ENCODE results near the gene CRYGD.

CRYGD gene

GRCh38 chr2:208135794-208136715, 11.7 kb upstream of the CRYGD start:
- Histone ChIP-seq H3K27me3 (ENCODE audit: insufficient read depth, low read length) (no peaks in the 10 kb centered on the region), H2AK5ac (ENCODE audit: low read length) (no peak overlapping the region), H3K4ac (ENCODE audit: low read depth, low read length) (no peak overlapping the region), H4K8ac (ENCODE audit: low read depth, low read length) (no peak overlapping the region), H3K79me2 (ENCODE audit: control insufficient read depth, insufficient read depth, low read length, poor library complexity) (no peaks in the 10 kb centered on the region), H2BK12ac (ENCODE audit: low read length) (no peak overlapping the region), H3K23ac (ENCODE audit: low read length) (no peak overlapping the region), H3K18ac (ENCODE audit: low read length) (no peak overlapping the region), H3K79me1 (ENCODE audit: low read length) (no peaks in the 10 kb centered on the region), H4K12ac (ENCODE audit: low read depth, low read length) (no peak overlapping the region), H3K14ac (ENCODE audit: low read length) (no peak overlapping the region), H3K9ac (ENCODE audit: low read length) (no peak overlapping the region), H3K9me3 (ENCODE audit: insufficient read depth, low read depth, low read length) (no peaks in the 10 kb centered on the region), H4K91ac (ENCODE audit: low read depth, low read length) (no peak overlapping the region), H3K4me1 (ENCODE audit: control insufficient read depth in 1 of 2, insufficient read depth in 2 of 2, low read length in 2 of 2) (peaks cover 0 to 5% of the 10 kb centered on the region in 2 experiments), H3K4me3 (ENCODE audit: low read depth, low read length) (no peak overlapping the region), H3K36me3 (ENCODE audit: control insufficient read depth in 1 of 2, insufficient read depth in 2 of 2, low read length in 2 of 2) (no peaks in the 10 kb centered on the region), H3K4me2 (ENCODE audit: low read length) (no peak overlapping the region), H2BK120ac (ENCODE audit: insufficient read depth, low read length, poor library complexity) (no peak overlapping the region), H3K27ac (ENCODE audit: low read depth, low read length) (no peak overlapping the region), H2BK5ac (ENCODE audit: low read depth, low read length, poor library complexity) (no peak overlapping the region), H2AFZ (ENCODE audit: insufficient read depth, low read length, poor library complexity) (no peak overlapping the region)
- no CpG with 5 or more reads among the region's 11 CpGs for WGBS (ENCODE audit: extremely low coverage, insufficient coverage, insufficient read length)
- peak in 1 of 2 donors; percentile 23 for DNase-seq

- H3K9ac ChIP-seq (ENCODE audit: low read length), result no peak overlapping the region
- no peak overlapping the region for H2AFZ ChIP-seq (ENCODE audit: insufficient read depth, low read length, poor library complexity)
- H3K4me3 ChIP-seq (ENCODE audit: low read depth, low read length), result no peak overlapping the region
- no peak overlapping the region for H4K91ac ChIP-seq (ENCODE audit: low read depth, low read length)
- H3K4ac ChIP-seq (ENCODE audit: low read depth, low read length), result no peak overlapping the region
- H3K4me1 ChIP-seq (ENCODE audit: control insufficient read depth in 1 of 2, insufficient read depth in 2 of 2, low read length in 2 of 2), result peaks cover 5 to 8% of the 10 kb centered on the region in 2 experiments
- H2BK12ac ChIP-seq (ENCODE audit: low read length), result no peak overlapping the region
- H3K36me3 ChIP-seq (ENCODE audit: control insufficient read depth in 1 of 2, insufficient read depth in 2 of 2, low read length in 2 of 2), result no peaks in the 10 kb centered on the region
- no peak overlapping the region for H2BK5ac ChIP-seq (ENCODE audit: low read depth, low read length, poor library complexity)
- H3K79me1 ChIP-seq (ENCODE audit: low read length), result peaks cover 3% of the 10 kb centered on the region
- H3K9me3 ChIP-seq (ENCODE audit: insufficient read depth, low read depth, low read length), result no peaks in the 10 kb centered on the region
- no peak overlapping the region for H3K27ac ChIP-seq (ENCODE audit: low read depth, low read length)
- no peak overlapping the region for H2BK120ac ChIP-seq (ENCODE audit: insufficient read depth, low read length, poor library complexity)
- H3K18ac ChIP-seq (ENCODE audit: low read length), result no peak overlapping the region
- H3K79me2 ChIP-seq (ENCODE audit: control insufficient read depth, insufficient read depth, low read length, poor library complexity), result no peaks in the 10 kb centered on the region
- no peak overlapping the region for H4K12ac ChIP-seq (ENCODE audit: low read depth, low read length)
- H3K4me2 ChIP-seq (ENCODE audit: low read length), result no peak overlapping the region
- WGBS (ENCODE audit: extremely low coverage, insufficient coverage, insufficient read length), result no CpG with 5 or more reads among the region's 8 CpGs
- no peak overlapping the region for H4K8ac ChIP-seq (ENCODE audit: low read depth, low read length)
- H3K27me3 ChIP-seq (ENCODE audit: insufficient read depth, low read length), result no peaks in the 10 kb centered on the region
- no peak overlapping the region for H3K23ac ChIP-seq (ENCODE audit: low read length)
- no peak overlapping the region for H2AK5ac ChIP-seq (ENCODE audit: low read length)
- no peak for DNase-seq
- H3K14ac ChIP-seq (ENCODE audit: low read length), result no peak overlapping the region
These were observed 10.7 kb upstream of the CRYGD start for GRCh38 chr2:208134928-208135586.

DNA sequence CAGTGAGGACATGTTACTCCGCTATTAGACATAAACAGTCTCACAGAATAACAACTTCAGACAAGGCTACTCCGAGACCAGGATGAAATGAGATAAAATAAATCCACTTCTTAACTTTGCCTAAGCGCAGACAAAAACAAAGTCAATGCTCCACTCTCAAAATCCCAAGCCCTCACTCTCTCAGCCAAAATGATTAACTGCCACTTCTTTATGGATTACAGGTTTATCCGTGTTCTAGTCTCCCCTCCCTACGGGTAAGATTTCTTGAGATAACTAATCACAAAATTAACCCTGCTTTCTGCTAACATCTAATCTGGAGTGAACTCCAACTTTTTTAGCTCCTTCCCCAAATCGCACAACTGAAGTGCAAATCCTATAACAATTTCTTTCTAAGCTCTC, 6.4 kb upstream of the CRYGD start:
- peaks cover 6 to 14% of the 10 kb centered on the region in 2 experiments for H3K4me1 ChIP-seq (ENCODE audit: control insufficient read depth in 1 of 2, insufficient read depth in 2 of 2, low read length in 2 of 2)
- H3K4ac ChIP-seq (ENCODE audit: low read depth, low read length), result no peak overlapping the region
- peak overlapping the region; percentile 21 for H2BK120ac ChIP-seq (ENCODE audit: insufficient read depth, low read length, poor library complexity)
- no peak overlapping the region for H2AFZ ChIP-seq (ENCODE audit: insufficient read depth, low read length, poor library complexity)
- DNase-seq, result no peak
- no peak overlapping the region for H4K8ac ChIP-seq (ENCODE audit: low read depth, low read length)
- H3K18ac ChIP-seq (ENCODE audit: low read length), result no peak overlapping the region
- no peak overlapping the region for H4K91ac ChIP-seq (ENCODE audit: low read depth, low read length)
- H3K23ac ChIP-seq (ENCODE audit: low read length), result no peak overlapping the region
- H3K27me3 ChIP-seq (ENCODE audit: insufficient read depth, low read length), result no peaks in the 10 kb centered on the region
- peaks cover 2% of the 10 kb centered on the region for H3K79me2 ChIP-seq (ENCODE audit: control insufficient read depth, insufficient read depth, low read length, poor library complexity)
- WGBS (ENCODE audit: extremely low coverage, insufficient coverage, insufficient read length), result no CpG with 5 or more reads among the region's 6 CpGs
- H3K27ac ChIP-seq (ENCODE audit: low read depth, low read length), result peak overlapping the region; percentile 85
- no peak overlapping the region for H3K4me3 ChIP-seq (ENCODE audit: low read depth, low read length)
- no peak overlapping the region for H3K14ac ChIP-seq (ENCODE audit: low read length)
- peaks cover 9% of the 10 kb centered on the region for H3K79me1 ChIP-seq (ENCODE audit: low read length)
- no peak overlapping the region for H2BK12ac ChIP-seq (ENCODE audit: low read length)
- H3K9me3 ChIP-seq (ENCODE audit: insufficient read depth, low read depth, low read length), result no peaks in the 10 kb centered on the region
- H3K36me3 ChIP-seq (ENCODE audit: control insufficient read depth in 1 of 2, insufficient read depth in 2 of 2, low read length in 2 of 2), result no peaks in the 10 kb centered on the region
- peak overlapping the region; percentile 42 for H2BK5ac ChIP-seq (ENCODE audit: low read depth, low read length, poor library complexity)
- no peak overlapping the region for H3K9ac ChIP-seq (ENCODE audit: low read length)
- H2AK5ac ChIP-seq (ENCODE audit: low read length), result no peak overlapping the region
- H4K12ac ChIP-seq (ENCODE audit: low read depth, low read length), result no peak overlapping the region
- H3K4me2 ChIP-seq (ENCODE audit: low read length), result no peak overlapping the region

DNA sequence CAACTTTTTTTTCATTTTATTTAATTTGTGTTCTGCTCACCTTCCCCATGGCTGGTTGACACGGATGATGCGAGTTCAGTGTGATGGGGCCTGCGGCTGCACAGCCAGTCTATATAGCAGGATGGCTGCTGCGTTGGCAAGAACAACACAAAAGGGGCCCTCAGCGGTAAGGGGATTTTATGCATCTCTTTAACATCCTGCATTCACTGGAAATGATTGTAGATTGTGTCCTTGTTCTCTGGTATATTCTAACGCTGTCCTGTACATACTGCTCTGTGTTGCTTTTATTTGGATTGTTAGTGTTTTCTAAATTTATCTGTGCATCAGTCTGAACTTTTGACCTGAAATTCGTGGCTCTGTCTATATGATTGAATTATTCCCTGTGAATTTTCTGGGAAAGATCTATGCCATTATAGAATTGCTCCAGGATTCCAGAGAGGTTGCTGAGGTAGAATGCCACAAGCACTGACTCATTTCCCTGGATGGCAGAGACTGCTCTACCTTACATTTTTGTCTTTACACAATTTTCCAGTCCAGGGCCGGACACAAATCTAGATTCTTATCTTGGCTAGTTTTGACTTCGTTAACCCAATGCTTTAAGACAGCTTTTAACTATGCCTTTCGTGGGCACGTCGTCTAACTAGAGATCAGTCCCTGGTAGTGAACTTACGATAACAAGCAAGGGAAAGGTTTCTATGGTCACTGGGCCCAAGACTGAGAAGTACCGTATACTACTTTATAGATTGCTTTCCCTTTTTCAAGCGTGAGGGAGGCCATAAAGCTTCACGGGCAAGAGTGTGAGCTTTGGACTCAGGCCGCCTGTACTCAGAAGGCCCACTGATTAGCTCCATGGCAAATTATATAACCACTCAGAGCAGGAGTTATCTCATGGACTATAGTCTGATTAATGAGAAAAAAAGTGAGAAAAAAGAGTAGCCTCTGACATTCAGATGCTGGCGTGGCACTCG, 5.7 kb upstream of the CRYGD start, which contains the start of gene CRYGC:
Gene CRYGC, minus strand, starts transcription at position 85 of the 968 bp plus-strand sequence. Its CDS starts 36 bp downstream, at position 49.
- Histone ChIP-seq H3K14ac (ENCODE audit: low read length) (peak within 1 kb of the TSS; percentile 87), H3K9me3 (ENCODE audit: insufficient read depth, low read depth, low read length) (no peaks in the 10 kb centered on the region), H3K4me1 (ENCODE audit: control insufficient read depth in 1 of 2, insufficient read depth in 2 of 2, low read length in 2 of 2) (peaks cover 6 to 14% of the 10 kb centered on the region in 2 experiments), H3K23ac (ENCODE audit: low read length) (no peak within 1 kb of the TSS), H4K91ac (ENCODE audit: low read depth, low read length) (peak within 1 kb of the TSS; percentile 77), H3K79me2 (ENCODE audit: control insufficient read depth, insufficient read depth, low read length, poor library complexity) (peaks cover 2% of the 10 kb centered on the region), H2AK5ac (ENCODE audit: low read length) (peak within 1 kb of the TSS; percentile 71), H3K4me2 (ENCODE audit: low read length) (peak within 1 kb of the TSS; percentile 28), H3K18ac (ENCODE audit: low read length) (peak within 1 kb of the TSS; percentile 57), H3K4me3 (ENCODE audit: low read depth, low read length) (no peak within 1 kb of the TSS), H2BK12ac (ENCODE audit: low read length) (peak within 1 kb of the TSS; percentile 95), H2BK5ac (ENCODE audit: low read depth, low read length, poor library complexity) (peak within 1 kb of the TSS; percentile 58), H2AFZ (ENCODE audit: insufficient read depth, low read length, poor library complexity) (no peak within 1 kb of the TSS), H3K27me3 (ENCODE audit: insufficient read depth, low read length) (no peaks in the 10 kb centered on the region), H3K36me3 (ENCODE audit: control insufficient read depth in 1 of 2, insufficient read depth in 2 of 2, low read length in 2 of 2) (no peaks in the 10 kb centered on the region), H2BK120ac (ENCODE audit: insufficient read depth, low read length, poor library complexity) (peak within 1 kb of the TSS; percentile 89), H3K79me1 (ENCODE audit: low read length) (peaks cover 9% of the 10 kb centered on the region), H4K8ac (ENCODE audit: low read depth, low read length) (peak within 1 kb of the TSS; percentile 65), H4K12ac (ENCODE audit: low read depth, low read length) (no peak within 1 kb of the TSS), H3K27ac (ENCODE audit: low read depth, low read length) (peak within 1 kb of the TSS; percentile 85), H3K4ac (ENCODE audit: low read depth, low read length) (peak within 1 kb of the TSS; percentile 10), H3K9ac (ENCODE audit: low read length) (no peak within 1 kb of the TSS)
- DNase-seq, result peak; percentile 66 to 89
- WGBS (ENCODE audit: extremely low coverage, insufficient coverage, insufficient read length), result no CpG with 5 or more reads among the region's 19 CpGs

All from trophoblast cell (in vitro differentiated cells and primary cell).